Measurements from ENCODE around the gene RGS21.
"Not testable (repeated sequence)": the region's sequence is repeated elsewhere in the genome, so short reads cannot be mapped to it uniquely, and the experiment has no call there.

RGS21 gene

GRCh38 chr1:192316942-192317450 is at the start of gene RGS21:
TSS of gene RGS21 (plus strand) at chr1:192316992. CDS start at chr1:192343037, 26,045 bp downstream.
- no peak for DNase-seq

GRCh38 chr1:192268468-192269052 is 48.2 kb upstream of the RGS21 start:
- DNase-seq, result no peak

- no peak for DNase-seq
Observed at GRCh38 chr1:192270398-192270797, 46.4 kb upstream of the RGS21 start.

- DNase-seq, result no peak
Observed at GRCh38 chr1:192272732-192273131, 44.1 kb upstream of the RGS21 start.

GRCh38 chr1:192274588-192274987 is 42.2 kb upstream of the RGS21 start:
- no peak for DNase-seq

- DNase-seq, result no peak
Observed at GRCh38 chr1:192277635-192278034, 39.2 kb upstream of the RGS21 start.

GRCh38 chr1:192284927-192285326 is 31.9 kb upstream of the RGS21 start:
- no peak for DNase-seq

GRCh38 chr1:192303029-192303428 is 13.8 kb upstream of the RGS21 start:
- DNase-seq, result no peak

- DNase-seq, result not testable (repeated sequence)
Observed at GRCh38 chr1:192308314-192308713, 8.5 kb upstream of the RGS21 start.

- DNase-seq, result no peak
Observed at GRCh38 chr1:192311281-192311680, 5.5 kb upstream of the RGS21 start.

GRCh38 chr1:192327997-192328396 is 11.2 kb downstream of the RGS21 start:
- no peak for DNase-seq

GRCh38 chr1:192342842-192343241 is 26.1 kb downstream of the RGS21 start:
- DNase-seq, result no peak

- no peak for DNase-seq
Observed at GRCh38 chr1:192343344-192343743, 26.6 kb downstream of the RGS21 start.

GRCh38 chr1:192349314-192349713 is 32.5 kb downstream of the RGS21 start:
- no peak for DNase-seq

- DNase-seq, result no peak
Observed at GRCh38 chr1:192350356-192350755, 33.6 kb downstream of the RGS21 start.

GRCh38 chr1:192351550-192351949 is 34.8 kb downstream of the RGS21 start:
- no peak for DNase-seq

GRCh38 chr1:192357924-192358323 is 41.1 kb downstream of the RGS21 start:
- no peak for DNase-seq

- no peak for DNase-seq
Observed at GRCh38 chr1:192358402-192358801, 41.6 kb downstream of the RGS21 start.

- DNase-seq, result no peak
Observed at GRCh38 chr1:192358822-192359221, 42.0 kb downstream of the RGS21 start.

- no peak for DNase-seq
Observed at GRCh38 chr1:192363177-192363576, 46.4 kb downstream of the RGS21 start.

- no peak for DNase-seq
Observed at GRCh38 chr1:192367436-192367835, 50.6 kb downstream of the RGS21 start.

- no peak for DNase-seq
Observed at GRCh38 chr1:192375306-192375705, 58.5 kb downstream of the RGS21 start.

GRCh38 chr1:192376374-192376773 is 59.6 kb downstream of the RGS21 start:
- DNase-seq, result no peak

- DNase-seq, result no peak
Observed at GRCh38 chr1:192378276-192378675, 61.5 kb downstream of the RGS21 start.

- no peak for DNase-seq
Observed at GRCh38 chr1:192378878-192379277, 62.1 kb downstream of the RGS21 start.

Data from stimulated activated CD8-positive, alpha-beta memory T cell treated with anti-CD3 and anti-CD28 coated beads, Interleukin-4, amount 100 ng/mL, for 48 hours (primary cell).